Dedifferentiated amniotic fluid mesenchymal stem cell (primary cell): Measurements from ENCODE around the gene CCDC201.

Source experiments
- DNase-seq: peaks from one replicate; pipeline ENCODE4 v3.0.0-alpha.2; 2016; ENCODE audit errors: extremely low spot score

CCDC201 gene

GRCh38 chr7:45893374-45893995, 20.6 kb upstream of the CCDC201 start:
- DNase-seq: no peak

- no peak for DNase-seq
These were observed 19.6 kb upstream of the CCDC201 start for GRCh38 chr7:45892407-45893035.

- no peak for DNase-seq
These were observed 18.9 kb upstream of the CCDC201 start for GRCh38 chr7:45891462-45892402.

- peak; percentile 63 for DNase-seq
These were observed 18.1 kb upstream of the CCDC201 start for GRCh38 chr7:45890902-45891461.

- no peak for DNase-seq
These were observed 17.4 kb upstream of the CCDC201 start for GRCh38 chr7:45890125-45890901.

GRCh38 chr7:45889367-45890067, 16.6 kb upstream of the CCDC201 start:
- no peak for DNase-seq

- DNase-seq: no peak
These were observed 16.1 kb upstream of the CCDC201 start for GRCh38 chr7:45888993-45889366.

- DNase-seq: no peak
These were observed 15.5 kb upstream of the CCDC201 start, which contains the start of gene IGFBP1 for GRCh38 chr7:45888185-45888992. Gene IGFBP1, plus strand, starts transcription at chr7:45888488. Its CDS starts 165 bp downstream, at chr7:45888653.

GRCh38 chr7:45886931-45887667, 14.2 kb upstream of the CCDC201 start:
- DNase-seq: no peak

GRCh38 chr7:45885264-45885882, 12.5 kb upstream of the CCDC201 start:
- no peak for DNase-seq

GRCh38 chr7:45884136-45884535, 11.3 kb upstream of the CCDC201 start:
- DNase-seq: no peak

- no peak for DNase-seq
These were observed 9.6 kb upstream of the CCDC201 start for GRCh38 chr7:45882465-45882810.

GRCh38 chr7:45881759-45882464, 9.0 kb upstream of the CCDC201 start:
- DNase-seq: peak; percentile 53

GRCh38 chr7:45881280-45881758, 8.4 kb upstream of the CCDC201 start:
- no peak for DNase-seq

GRCh38 chr7:45880433-45880860, 7.6 kb upstream of the CCDC201 start:
- no peak for DNase-seq

GRCh38 chr7:45878457-45879144, 5.7 kb upstream of the CCDC201 start:
- DNase-seq: no peak

GRCh38 chr7:45876519-45876918, 3.6 kb upstream of the CCDC201 start:
- DNase-seq: no peak
